Amygdala (tissue), 56 donors: Measurements from ENCODE around the gene BRD3.

ENCODE experiments used
- DNase-seq, 56 donors: peaks; one replicate each; lab custom pipeline; 2025; lab: John Stamatoyannopoulos, UW

The BRD3 gene

DNA sequence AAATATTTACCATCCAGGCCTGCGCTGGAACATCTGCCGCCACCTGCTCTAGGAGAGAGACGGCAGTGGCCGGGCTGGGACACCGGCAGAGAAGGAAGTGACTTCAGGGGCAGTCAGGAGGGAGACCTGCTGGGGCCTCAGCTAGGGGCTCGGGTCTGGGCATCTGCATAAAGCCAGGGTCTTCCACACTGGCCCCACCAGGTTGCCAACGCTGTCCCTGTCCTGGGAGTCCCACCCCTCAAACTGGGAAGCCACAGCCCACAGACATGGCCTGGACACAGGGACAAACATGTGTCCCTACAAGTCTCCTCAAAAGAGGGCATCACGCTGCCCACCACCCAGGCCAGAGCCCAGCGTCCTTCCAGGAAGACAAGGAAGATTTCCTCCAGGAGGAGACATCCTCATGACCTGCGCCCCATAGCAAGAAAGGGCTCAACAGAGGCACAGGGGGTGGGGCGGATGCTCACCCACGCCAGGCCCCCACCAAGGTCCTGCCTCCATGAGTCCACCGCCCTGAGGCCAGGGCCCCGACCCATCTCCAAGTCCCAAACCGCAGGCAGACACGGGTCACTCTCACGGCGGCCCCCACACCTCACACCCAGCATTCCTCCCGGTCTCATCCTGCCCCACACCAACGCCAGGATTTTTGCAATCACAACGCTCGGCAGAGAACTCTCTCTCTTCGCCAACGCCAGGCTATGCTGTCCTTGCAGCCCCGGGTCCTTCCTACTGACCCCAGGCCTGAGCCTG, 84.7 kb downstream of the BRD3 start:
- no peak for DNase-seq

- DNase-seq, result no peak
These were observed 85.7 kb downstream of the BRD3 start for GRCh38 chr9:133981958-133982681.

DNA sequence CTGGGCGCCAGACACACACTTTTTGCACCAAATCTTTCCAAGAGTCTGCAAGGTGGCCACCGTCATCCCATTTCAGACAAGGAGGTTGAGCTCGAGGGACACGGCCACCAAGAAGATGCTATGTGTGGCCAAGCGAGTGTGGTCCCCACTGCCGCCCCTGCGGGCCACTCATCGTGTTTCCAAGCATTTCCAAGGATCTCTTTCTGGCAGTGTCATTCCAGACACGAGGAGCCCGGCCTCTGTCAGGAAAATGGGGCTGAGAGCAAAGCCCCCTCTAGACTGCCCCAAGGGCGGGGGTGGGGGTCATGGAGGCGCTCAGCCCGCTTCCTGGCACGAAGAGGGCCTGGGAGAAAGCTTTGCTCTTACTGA, 86.3 kb downstream of the BRD3 start:
- no peak for DNase-seq

DNA sequence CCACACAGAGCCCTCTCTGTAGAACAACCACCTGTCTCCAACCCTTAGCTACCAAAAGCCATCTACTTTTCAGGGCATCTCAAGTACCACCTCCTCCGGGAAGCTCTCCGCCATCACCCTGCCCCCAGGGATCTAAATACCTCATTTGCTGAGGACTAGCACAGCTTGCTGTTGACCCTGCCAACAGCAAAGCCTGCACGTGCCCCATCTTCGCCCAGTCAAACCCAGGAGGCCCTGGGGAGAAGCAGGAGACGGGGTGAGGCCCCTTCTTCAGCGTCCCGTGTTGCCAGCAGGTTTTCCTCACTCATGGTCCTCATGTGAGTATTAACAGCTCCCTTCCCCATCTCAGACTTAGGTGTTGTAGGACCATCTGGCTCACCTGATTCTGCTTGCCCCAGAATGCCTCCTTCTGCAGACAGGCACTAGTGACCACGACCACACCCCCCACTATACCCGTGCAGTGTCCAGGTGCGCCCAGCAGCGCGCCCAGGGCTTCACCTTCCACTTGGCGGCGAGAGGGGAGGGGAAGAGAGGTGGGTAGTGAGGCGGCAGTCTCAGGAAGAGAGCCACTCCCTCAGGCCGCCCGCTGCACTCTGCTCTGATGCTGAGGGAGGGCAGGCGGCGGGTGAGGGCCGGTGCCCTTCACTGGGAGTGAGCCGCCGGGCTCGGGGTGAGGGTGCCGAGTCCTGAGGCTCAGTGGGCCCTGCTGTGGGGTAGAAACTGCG, 86.8 kb downstream of the BRD3 start:
- no peak for DNase-seq
